ENCODE results near the gene MAFF.

- no peak for TF ChIP-seq CTCF (conservative IDR thresholded peaks at IDR 0.05 in 1 of 2, IDR thresholded peaks at IDR 0.05 in 1 of 2; ENCODE audit: low read depth in 1 of 2, low read length in 2 of 2)
- no peak for TF ChIP-seq EZH2 (IDR thresholded peaks at IDR 0.05; ENCODE audit: low read length, missing control alignments)
Observed at GRCh38 chr22:38228873-38229740, 27.3 kb downstream of the MAFF start.

All from fibroblast of lung (primary cell).